GM23338 (cell line): ENCODE measurements around the gene NUDT21. TPM values are rescaled to one million over a fixed set of nuclear protein-coding genes. Genes with fewer than 3 reads are reported as not detected.
"Not testable (repeated sequence)": the region's sequence is repeated elsewhere in the genome, so short reads cannot be mapped to it uniquely, and the experiment has no call there.

ENCODE experiments used
- ATAC-seq: fragments of 200-7000 bp; cut with Tn5 transposase; 3 replicates; pipeline ENCODE4 v1.9.1; 2020
- DNase-seq: peaks from one replicate; pipeline ENCODE4 v3.0.0-alpha.2; 2015; ENCODE audit warnings: low spot score
- H2AFZ ChIP-seq: fragments of 200-600 bp; sonication (generic); 2 replicates; pipeline ENCODE4 v1.8.0; 2016; ENCODE audit warnings: antibody characterized with exemption, mild to moderate bottlenecking, moderate library complexity
- H3F3A ChIP-seq: fragments of 200-600 bp; sonication (generic); replicated peaks from 2 replicates; pipeline ENCODE4 v1.8.0; 2017; ENCODE audit warnings: antibody characterized with exemption, mixed run types, low read depth
- H3K27ac ChIP-seq: fragments of 200-600 bp; sonication (generic); 2 replicates; pipeline ENCODE4 v1.6.1; 2016; ENCODE audit warnings: low read depth
- H3K27me3 ChIP-seq: fragments of 200-600 bp; sonication (generic); 2 replicates; pipeline ENCODE4 v1.8.0; 2016; ENCODE audit warnings: mild to moderate bottlenecking, mixed run types, moderate library complexity; ENCODE audit not compliant: insufficient read depth
- H3K36me3 ChIP-seq: fragments of 200-600 bp; sonication (generic); 2 replicates; pipeline ENCODE4 v1.8.0; 2016; ENCODE audit warnings: mild to moderate bottlenecking; ENCODE audit not compliant: insufficient read depth
- H3K4me1 ChIP-seq: fragments of 200-600 bp; sonication (generic); 2 replicates; pipeline ENCODE4 v1.8.0; 2016; ENCODE audit warnings: mild to moderate bottlenecking, moderate library complexity; ENCODE audit not compliant: insufficient read depth
- H3K4me2 ChIP-seq: fragments of 200-600 bp; sonication (generic); 2 replicates; pipeline ENCODE4 v1.7.1; 2017; ENCODE audit warnings: mixed run types
- H3K4me3 ChIP-seq: fragments of 200-600 bp; sonication (generic); 2 replicates; pipeline ENCODE4 v1.6.1; 2016; ENCODE audit warnings: mixed run types
- H3K79me2 ChIP-seq: fragments of 200-600 bp; sonication (generic); replicated peaks from 2 replicates; pipeline ENCODE4 v1.8.0; 2017; ENCODE audit warnings: mild to moderate bottlenecking; ENCODE audit not compliant: insufficient read depth
- H3K9me2 ChIP-seq: fragments of 200-600 bp; sonication (generic); 2 replicates; pipeline ENCODE4 v1.8.0; 2017; ENCODE audit not compliant: insufficient read depth
- H4K20me1 ChIP-seq: fragments of 200-600 bp; sonication (generic); replicated peaks from 2 replicates; pipeline ENCODE4 v1.8.0; 2017; ENCODE audit warnings: mild to moderate bottlenecking; ENCODE audit not compliant: insufficient read depth
- H3K27ac Mint-ChIP-seq: 2 replicates; pipeline ENCODE4 v1.8.0; 2020; ENCODE audit warnings: inconsistent platforms, mild to moderate bottlenecking, moderate library complexity, mixed read lengths
- H3K27me3 Mint-ChIP-seq: 3 replicates; pipeline ENCODE4 v1.8.0; 2022; ENCODE audit warnings: low read depth, mild to moderate bottlenecking, moderate library complexity, mixed read lengths, inconsistent platforms; ENCODE audit not compliant: insufficient read depth, poor library complexity
- H3K36me3 Mint-ChIP-seq: 3 replicates; pipeline ENCODE4 v1.8.0; 2021; ENCODE audit warnings: low read depth, mild to moderate bottlenecking, inconsistent platforms, moderate library complexity, mixed read lengths
- H3K4me1 Mint-ChIP-seq: 3 replicates; pipeline ENCODE4 v1.8.0; 2020; ENCODE audit warnings: mild to moderate bottlenecking, inconsistent platforms, mixed read lengths
- H3K4me3 Mint-ChIP-seq: 3 replicates; pipeline ENCODE4 v1.8.0; 2021; ENCODE audit warnings: moderate library complexity, mild to moderate bottlenecking, inconsistent platforms, mixed read lengths
- H3K9me3 Mint-ChIP-seq: 3 replicates; pipeline ENCODE4 v1.8.0; 2020; ENCODE audit warnings: moderate library complexity, mild to moderate bottlenecking, inconsistent platforms, mixed read lengths
- CREB1 ChIP-seq: fragments of 250-450 bp; sonication (Bioruptor Pico); IDR thresholded peaks from 2 replicates; pipeline ENCODE4 v1.5.0; 2020; ENCODE audit warnings: low read depth, mild to moderate bottlenecking, moderate library complexity
- ZNF114 ChIP-seq: fragments of 250-450 bp; sonication (Bioruptor Pico); IDR thresholded peaks from 2 replicates; pipeline ENCODE4 v1.5.0; 2020; ENCODE audit warnings: mild to moderate bottlenecking, moderate library complexity
- polyA plus RNA-seq: library from polyadenylated mRNA; unstranded; fragments of >200 nt; fragmentation: Nextera tagmentation; extraction: Ambion mirVana; gene quantifications from 2 replicates; pipeline ENCODE4 v1.2.1, GENCODE V29; 2016
- total RNA-seq: library from RNA; depleted of rRNA; stranded (reverse); fragments of >200 nt; shearing (Covaris generic); gene quantifications from 2 replicates; pipeline ENCODE4 v1.2.3, GENCODE V29; 2014
- TF ChIP-seq, protein P1 (sequence below): IDR thresholded peaks from one replicate; pipeline ENCODE4 v1.6.1; 2018; ENCODE audit warnings: antibody characterized with exemption; ENCODE audit not compliant: unreplicated experiment
- TF ChIP-seq, protein P2 (sequence below), 2 experiments: fragments of 200-600 bp in 1 of 2; sonication (generic) in 1 of 2; conservative IDR thresholded peaks; 2 replicates each; pipeline versions ENCODE4 v1.5.1 to v1.6.1; 2016 to 2017; ENCODE audit warnings: antibody characterized with exemption in 2 of 2, low read depth in 2 of 2, mild to moderate bottlenecking in 2 of 2, moderate library complexity in 1 of 2

The NUDT21 gene
- total and polyA plus RNA-seq, 2 experiments from 2014 or later: 83.4 to 132 TPM

DNA sequence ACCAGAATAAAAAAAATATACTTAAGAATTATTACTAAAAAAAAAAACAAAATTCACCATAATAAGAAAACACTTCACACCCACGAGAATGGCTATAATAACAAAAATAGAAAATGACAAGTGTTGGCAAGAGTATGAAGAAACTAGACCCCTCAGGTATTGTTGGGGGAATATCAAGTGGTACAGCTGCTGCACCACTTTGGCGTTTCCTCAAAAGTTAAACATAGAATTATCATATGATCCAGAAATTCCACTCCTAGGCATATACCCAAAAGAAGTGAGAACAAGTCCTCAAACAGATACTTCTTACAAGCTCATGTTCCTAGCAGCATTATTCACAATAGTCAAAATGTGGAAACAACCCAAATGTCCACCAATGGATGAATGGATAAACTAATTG is 52.1 kb downstream of the NUDT21 start:
- no peak for TF ChIP-seq ZNF114
- no peaks in the 10 kb centered on the region for H3K27me3 ChIP-seq
- no peak overlapping the region for H3K4me3 Mint-ChIP-seq

DNA sequence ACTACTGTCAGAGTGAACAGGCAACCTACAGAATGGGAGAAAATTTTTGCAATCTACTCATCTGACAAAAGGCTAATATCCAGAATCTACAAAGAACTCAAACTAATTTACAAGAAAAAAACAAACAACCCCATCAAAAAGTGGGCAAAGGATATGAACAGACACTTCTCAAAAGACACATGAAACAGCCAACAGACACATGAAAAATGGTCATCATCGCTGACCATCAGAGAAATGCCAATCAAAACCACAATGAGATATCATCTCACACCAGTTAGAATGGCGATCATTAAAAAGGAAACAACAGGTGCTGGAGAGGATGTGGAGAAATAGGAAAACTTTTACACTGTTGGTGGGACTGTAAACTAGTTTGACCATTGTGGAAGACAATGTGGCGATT is 54.4 kb downstream of the NUDT21 start:
- H3K4me1 ChIP-seq, H3K27ac Mint-ChIP-seq, H3K9me3 Mint-ChIP-seq, H3K4me3 Mint-ChIP-seq, DNase-seq, ATAC-seq, H3K36me3 ChIP-seq, H3K4me1 Mint-ChIP-seq, H3K27me3 ChIP-seq, H3K27me3 Mint-ChIP-seq, H3K4me3 ChIP-seq, H3K27ac ChIP-seq, H3K4me2 ChIP-seq, H3K9me2 ChIP-seq, H2AFZ ChIP-seq, H3K79me2 ChIP-seq, H3F3A ChIP-seq, H4K20me1 ChIP-seq: not testable (repeated sequence)
- peaks cover 42% of the 10 kb centered on the region for H3K36me3 Mint-ChIP-seq

More for the DNA sequence above, 52.1 kb downstream of the NUDT21 start:
- no peaks in the 10 kb centered on the region for H3F3A ChIP-seq
- Mint-ChIP-seq H3K36me3 (peaks cover 28% of the 10 kb centered on the region), H3K9me3 (no peaks in the 10 kb centered on the region), H3K27ac (no peak overlapping the region), H3K27me3 (peaks cover 2% of the 10 kb centered on the region), H3K4me1 (no peaks in the 10 kb centered on the region)
- no peak overlapping the region for H3K27ac ChIP-seq
- no peaks in the 10 kb centered on the region for H3K4me1 ChIP-seq
- no peaks in the 10 kb centered on the region for H3K9me2 ChIP-seq
- no peak overlapping the region for H3K4me2 ChIP-seq
- ATAC-seq (no peak), DNase-seq (no peak)
- H3K36me3 ChIP-seq: 0 out of 2 replicates have a peak, but pooled peaks cover 14% of the 10 kb centered on the region
- no peaks in the 10 kb centered on the region for H4K20me1 ChIP-seq
- H3K79me2 ChIP-seq: no peaks in the 10 kb centered on the region
- H2AFZ ChIP-seq: no peak overlapping the region
- no peak overlapping the region for H3K4me3 ChIP-seq

GRCh38 chr16:56389554-56389953 is 61.6 kb downstream of the NUDT21 start:
- DNase-seq (no peak), ATAC-seq (no peak)
- Histone ChIP-seq H3K36me3 (peaks cover 5% of the 10 kb centered on the region; the same call in 1 of the 2 replicates), H4K20me1 (no peaks in the 10 kb centered on the region; the same call in 1 of the 2 replicates), H3K27me3 (no peaks in the 10 kb centered on the region), H2AFZ (no peak overlapping the region), H3K27ac (no peak overlapping the region), H3K4me3 (no peak overlapping the region), H3F3A (no peaks in the 10 kb centered on the region), H3K9me2 (peaks cover 8% of the 10 kb centered on the region; the same call in 1 of the 2 replicates), H3K4me2 (no peak overlapping the region), H3K79me2 (no peaks in the 10 kb centered on the region), H3K4me1 (no peaks in the 10 kb centered on the region)
- peaks cover 58% of the 10 kb centered on the region for H3K36me3 Mint-ChIP-seq
- no peak overlapping the region for H3K4me3 Mint-ChIP-seq
- H3K9me3 Mint-ChIP-seq: peaks cover 18% of the 10 kb centered on the region
- H3K27ac Mint-ChIP-seq: no peak overlapping the region
- H3K27me3 Mint-ChIP-seq: no peaks in the 10 kb centered on the region
- TF ChIP-seq, protein P1, sequence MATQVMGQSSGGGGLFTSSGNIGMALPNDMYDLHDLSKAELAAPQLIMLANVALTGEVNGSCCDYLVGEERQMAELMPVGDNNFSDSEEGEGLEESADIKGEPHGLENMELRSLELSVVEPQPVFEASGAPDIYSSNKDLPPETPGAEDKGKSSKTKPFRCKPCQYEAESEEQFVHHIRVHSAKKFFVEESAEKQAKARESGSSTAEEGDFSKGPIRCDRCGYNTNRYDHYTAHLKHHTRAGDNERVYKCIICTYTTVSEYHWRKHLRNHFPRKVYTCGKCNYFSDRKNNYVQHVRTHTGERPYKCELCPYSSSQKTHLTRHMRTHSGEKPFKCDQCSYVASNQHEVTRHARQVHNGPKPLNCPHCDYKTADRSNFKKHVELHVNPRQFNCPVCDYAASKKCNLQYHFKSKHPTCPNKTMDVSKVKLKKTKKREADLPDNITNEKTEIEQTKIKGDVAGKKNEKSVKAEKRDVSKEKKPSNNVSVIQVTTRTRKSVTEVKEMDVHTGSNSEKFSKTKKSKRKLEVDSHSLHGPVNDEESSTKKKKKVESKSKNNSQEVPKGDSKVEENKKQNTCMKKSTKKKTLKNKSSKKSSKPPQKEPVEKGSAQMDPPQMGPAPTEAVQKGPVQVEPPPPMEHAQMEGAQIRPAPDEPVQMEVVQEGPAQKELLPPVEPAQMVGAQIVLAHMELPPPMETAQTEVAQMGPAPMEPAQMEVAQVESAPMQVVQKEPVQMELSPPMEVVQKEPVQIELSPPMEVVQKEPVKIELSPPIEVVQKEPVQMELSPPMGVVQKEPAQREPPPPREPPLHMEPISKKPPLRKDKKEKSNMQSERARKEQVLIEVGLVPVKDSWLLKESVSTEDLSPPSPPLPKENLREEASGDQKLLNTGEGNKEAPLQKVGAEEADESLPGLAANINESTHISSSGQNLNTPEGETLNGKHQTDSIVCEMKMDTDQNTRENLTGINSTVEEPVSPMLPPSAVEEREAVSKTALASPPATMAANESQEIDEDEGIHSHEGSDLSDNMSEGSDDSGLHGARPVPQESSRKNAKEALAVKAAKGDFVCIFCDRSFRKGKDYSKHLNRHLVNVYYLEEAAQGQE: no peak
- no peak for TF ChIP-seq CREB1 (CRISPR knock-in tag)
- TF ChIP-seq, protein P2, sequence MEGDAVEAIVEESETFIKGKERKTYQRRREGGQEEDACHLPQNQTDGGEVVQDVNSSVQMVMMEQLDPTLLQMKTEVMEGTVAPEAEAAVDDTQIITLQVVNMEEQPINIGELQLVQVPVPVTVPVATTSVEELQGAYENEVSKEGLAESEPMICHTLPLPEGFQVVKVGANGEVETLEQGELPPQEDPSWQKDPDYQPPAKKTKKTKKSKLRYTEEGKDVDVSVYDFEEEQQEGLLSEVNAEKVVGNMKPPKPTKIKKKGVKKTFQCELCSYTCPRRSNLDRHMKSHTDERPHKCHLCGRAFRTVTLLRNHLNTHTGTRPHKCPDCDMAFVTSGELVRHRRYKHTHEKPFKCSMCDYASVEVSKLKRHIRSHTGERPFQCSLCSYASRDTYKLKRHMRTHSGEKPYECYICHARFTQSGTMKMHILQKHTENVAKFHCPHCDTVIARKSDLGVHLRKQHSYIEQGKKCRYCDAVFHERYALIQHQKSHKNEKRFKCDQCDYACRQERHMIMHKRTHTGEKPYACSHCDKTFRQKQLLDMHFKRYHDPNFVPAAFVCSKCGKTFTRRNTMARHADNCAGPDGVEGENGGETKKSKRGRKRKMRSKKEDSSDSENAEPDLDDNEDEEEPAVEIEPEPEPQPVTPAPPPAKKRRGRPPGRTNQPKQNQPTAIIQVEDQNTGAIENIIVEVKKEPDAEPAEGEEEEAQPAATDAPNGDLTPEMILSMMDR (conservative IDR thresholded peaks at IDR 0.05; ENCODE audit: low read depth in 2 of 2): no peak
- no peaks in the 10 kb centered on the region for H3K4me1 Mint-ChIP-seq
